Activated CD8-positive, alpha-beta memory T cell treated with anti-CD3 and anti-CD28 coated beads for 1 hour (primary cell): ENCODE results near the gene MTFR2.
A peak's percentile ranks its signal among the peaks of the same experiment; 100 is the strongest.
"Not testable (repeated sequence)": the region's sequence is repeated elsewhere in the genome, so short reads cannot be mapped to it uniquely, and the experiment has no call there.

Source experiments
- DNase-seq, 2 donors: peaks; one replicate each; pipeline ENCODE4 v3.0.0-alpha.2; 2020; ENCODE audit warnings: low read depth in 1 of 2; ENCODE audit errors: extremely low read depth in 1 of 2

The MTFR2 gene

DNA sequence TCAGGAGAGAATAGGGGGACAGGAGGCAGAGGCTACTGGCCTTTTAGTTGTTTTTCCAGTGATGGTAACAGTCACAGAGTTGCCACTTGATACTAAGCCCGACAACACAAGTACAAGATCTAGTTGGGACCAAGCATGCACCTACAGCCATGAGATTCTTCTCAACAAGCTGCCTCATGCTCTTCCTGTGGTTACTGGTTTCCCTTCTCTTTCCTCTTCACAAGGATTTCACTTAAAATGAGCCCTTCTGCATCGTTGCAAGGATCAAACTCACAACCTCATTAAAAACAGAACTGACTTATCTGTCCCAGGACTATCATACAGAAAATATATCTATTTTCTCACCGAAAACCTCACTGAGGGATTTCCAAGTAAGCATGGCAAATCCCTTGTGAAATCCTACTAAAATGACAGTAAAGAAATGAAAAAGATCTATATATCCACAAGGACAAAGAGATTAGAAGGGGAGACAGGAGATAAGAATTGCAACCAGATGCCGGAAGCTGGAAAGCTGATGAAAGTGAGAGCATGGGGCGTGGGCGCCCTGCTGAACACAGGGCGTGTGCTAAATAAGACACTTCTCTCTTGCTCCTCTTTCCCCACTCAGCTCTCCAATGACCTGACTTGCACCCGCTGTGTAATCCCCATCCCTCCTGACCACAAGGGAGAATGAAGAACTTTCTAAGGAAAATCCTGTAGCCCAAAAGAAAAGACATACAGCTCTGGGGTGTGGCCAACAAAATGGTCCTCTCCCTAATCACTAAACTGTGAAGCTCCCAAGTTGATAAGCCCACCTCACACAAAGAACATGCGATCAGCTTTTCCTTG lies 13.4 kb downstream of the MTFR2 start:
- no peak for DNase-seq

DNA sequence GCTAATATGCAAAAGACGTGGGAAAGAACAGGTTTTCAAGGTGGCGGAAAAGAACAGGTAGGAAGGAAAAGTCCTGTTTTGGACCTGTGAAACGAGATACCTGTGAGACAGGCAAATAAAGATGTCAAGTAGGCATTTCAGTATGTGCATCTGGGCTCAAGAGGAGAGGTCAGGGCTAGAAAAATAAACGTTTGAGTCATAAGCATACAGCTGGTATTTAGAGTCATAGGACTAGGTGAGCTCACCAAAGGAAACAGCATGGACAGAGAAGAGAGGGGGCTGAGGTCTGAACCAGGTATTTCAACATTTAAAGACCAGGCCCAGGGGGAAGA lies 14.9 kb downstream of the MTFR2 start:
- DNase-seq = no peak

DNA sequence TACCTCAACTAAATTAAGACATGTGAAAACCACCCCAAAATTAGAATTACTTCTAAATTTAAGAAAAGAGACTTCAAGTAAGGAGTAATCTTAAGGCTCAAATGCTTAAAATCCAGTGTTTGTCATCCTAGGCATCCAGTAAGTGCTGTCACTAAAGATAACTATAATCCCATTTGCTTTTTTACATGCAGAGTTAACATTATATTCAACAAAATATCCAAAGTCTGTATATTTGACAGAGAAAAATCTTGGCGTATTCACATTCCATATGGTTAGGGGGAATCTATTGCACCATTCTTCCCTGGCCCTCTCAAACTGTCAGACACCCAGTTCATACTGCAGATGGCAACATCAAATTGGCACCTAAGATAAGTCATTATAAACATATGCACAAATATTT lies 17.4 kb downstream of the MTFR2 start:
- DNase-seq = no peak

DNA sequence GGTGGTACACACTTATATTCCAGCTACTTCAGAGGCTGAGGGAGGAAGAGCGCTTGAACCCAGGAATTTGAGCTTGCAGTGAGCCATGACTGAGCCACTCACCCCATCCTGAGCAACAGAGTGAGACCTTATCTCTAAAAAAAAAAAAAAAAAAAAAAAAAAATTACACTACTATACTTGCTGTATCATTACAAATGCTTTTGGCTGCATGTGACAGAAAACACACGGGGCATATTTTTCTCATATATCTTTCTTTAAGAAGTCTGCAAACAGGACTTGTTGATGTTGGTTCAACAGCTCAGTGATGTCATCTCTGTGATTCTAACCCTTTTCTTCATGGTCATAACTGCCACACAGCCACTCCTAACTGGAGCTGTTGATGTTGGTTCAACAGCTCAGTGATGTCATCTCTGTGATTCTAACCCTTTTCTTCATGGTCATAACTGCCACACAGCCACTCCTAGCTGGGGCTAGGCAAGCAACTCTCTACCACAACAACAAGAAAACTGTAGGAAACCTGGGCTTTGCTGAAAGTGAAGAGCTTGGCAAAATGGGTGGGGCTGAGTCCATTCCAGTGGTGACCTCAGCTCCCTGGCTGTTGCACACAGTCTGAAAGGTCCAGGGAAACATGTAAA lies 19.8 kb downstream of the MTFR2 start:
- no peak for DNase-seq

DNA sequence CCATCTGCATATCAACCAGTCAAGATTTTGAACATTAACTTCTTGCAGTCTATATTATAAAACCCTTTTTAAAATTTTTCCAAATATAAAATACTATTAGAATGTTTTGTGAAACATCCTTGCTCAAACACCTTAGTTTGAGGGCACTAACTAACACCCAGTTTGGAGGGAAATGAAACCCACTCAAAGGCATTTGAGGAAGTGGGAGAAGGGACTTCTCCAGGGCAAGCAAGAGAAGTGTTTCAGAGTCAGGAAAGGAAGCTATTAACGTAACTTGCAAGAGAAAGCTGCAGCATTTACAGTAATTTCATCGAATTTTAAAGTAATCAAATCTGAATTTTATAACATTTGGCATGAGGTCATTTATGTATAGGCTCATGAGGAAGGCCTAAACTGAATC lies 21.3 kb downstream of the MTFR2 start:
- DNase-seq = no peak

DNA sequence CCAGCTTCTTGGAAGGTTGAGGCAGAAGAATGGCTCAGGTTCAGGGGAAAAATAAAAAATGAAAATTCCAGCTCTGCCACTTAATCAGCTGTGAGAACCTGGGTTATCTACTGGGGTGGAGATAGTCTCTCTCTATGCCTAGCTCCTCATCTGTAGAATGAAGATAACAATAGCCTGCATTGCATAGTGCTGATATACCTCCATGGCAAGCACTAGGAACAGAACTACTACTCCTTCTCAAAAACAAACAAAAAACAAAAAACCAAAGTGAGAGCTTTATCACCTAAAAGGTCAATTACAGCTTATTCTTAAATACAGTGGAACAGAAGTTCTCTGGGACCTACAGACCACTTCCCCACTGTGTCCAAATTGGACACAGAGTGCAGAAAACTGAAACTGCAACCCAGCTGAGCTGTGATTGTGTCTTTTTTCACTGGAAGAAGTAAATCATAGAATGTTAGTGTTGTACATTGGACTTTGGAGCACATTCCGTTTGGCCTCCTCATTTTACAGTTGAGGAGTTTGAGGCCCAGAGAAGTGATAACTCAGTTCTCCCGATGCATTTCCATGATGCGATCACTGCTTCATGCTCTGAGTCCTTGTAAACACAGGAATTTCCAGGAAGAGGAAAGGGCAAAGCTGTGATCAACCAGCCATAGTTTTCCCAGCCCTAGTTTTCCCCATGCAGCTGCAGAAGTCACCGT lies 23.3 kb downstream of the MTFR2 start:
- no peak for DNase-seq

DNA sequence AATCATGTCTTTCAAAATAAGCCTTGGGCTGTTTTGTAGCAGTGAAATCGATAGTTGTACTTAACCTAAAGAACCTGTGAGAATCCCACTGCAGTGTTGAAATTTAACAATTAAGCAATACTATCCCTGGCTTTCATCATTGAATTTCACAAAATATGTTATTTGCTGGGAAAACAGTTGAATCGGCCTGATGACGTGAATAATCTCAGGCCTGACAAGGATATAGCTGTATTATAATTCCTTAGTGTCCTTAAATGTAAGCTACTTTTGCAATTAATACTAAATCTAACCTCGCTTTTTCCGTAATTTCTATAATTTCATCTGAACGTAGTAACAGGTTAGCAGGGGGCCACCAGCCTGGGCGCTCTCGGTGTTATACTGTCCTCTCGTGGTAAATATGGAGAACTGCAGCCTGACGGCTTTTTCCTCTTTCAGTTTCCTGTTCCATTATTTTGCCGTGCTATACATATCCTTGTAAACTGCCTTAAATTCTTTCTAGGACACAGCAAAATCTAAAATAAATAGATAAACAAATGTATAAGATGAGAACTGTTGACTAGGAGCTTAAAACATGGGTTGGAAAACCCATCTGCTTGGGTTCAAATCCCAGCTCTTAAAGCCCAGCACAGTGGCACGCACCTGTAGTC lies 24.0 kb downstream of the MTFR2 start:
- peak; percentile 16 to 17 for DNase-seq

DNA sequence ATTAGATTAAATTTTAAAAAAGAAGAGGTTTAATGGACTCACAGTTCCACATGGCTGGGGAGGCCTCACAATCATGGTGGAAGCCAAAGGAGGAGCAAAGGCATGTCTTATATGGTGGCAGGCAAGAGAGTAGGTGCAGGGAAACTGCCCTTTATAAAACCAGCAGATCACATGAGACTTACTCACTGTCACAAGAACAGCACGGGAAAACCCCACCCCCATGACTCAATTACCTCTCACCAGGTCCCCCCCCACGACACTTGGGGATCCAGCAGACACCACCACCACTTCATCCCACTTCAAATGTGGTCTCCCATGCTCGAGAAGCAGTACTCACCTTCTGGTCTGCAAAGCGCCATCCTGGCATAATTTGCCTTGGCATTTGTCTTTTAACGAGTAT lies 24.6 kb downstream of the MTFR2 start:
- no peak for DNase-seq

DNA sequence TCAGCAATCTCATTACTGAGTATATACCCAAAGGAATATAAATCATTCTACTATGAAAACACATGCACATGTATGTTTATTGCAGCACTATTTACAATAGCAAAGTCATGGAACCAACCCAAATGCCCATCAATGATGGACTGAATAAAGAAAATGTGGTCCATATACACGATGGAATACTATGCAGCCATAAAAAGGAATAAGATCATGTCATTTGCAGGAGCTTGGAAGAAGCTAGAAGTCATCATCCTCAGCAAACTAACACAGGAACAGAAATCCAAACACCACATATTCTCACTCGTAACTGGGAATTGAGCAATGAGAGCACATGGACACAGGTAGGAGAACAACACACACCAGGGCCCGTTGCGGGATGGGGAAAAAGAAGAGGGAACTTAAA lies 25.1 kb downstream of the MTFR2 start:
- DNase-seq = not testable (repeated sequence)

DNA sequence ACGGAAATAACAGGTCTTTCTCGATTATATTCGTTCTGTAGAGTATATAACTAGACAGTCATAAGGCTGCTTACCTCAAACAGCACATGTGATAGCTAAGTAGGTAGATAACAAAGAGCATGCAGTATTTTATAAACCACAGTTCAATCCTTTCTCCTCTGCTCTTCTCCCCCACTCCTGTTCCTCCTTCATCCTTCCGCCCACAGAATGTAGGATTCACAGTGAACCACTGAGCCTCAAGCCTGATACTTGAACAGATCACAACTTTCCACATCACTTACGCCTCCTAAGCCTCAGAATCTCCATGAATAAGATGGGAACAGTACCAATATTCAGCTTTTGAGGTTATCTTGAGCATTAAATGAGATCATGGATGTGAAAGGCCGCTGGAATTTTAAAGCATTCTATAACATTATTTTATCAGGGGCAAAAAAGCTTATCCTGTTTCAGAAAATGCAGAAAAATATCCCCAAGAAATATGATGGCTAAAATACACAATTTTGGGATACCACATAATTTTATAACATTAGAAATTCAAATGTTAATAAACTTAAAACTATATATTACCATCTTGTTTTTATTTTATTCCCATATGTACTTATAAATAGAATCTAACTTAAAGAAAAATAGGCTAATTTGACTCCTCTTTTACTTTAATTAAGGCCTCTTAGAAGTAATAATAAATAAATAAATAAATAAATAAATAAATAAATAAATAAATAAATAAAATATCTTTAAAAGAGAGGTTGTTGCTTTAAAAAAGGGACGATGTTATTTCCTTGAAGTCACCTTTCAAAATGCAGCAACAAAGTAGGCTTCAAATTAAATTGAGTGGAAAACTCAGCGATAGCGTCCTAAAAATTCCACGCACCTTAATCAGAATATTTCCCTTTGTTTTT lies 33.4 kb downstream of the MTFR2 start:
- no peak for DNase-seq

DNA sequence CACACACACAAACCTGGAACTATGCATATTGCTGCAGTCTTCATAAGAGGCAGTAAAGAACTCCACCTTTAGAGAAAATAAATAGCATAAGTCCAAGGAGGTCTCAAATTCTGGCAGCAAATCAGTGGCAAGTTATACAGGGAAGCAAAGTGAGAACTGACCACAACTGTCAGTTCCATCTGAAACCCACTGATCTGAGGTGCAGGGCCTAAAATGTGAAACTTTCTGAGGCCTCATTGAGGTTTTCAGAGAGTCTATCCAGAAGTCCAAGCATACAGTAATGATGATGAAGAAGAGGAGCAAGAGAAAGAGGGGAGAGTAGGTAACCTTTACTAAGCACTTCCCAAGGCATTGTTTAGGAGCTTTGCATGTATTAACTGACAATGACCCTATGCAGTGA lies 36.3 kb downstream of the MTFR2 start:
- no peak for DNase-seq

DNA sequence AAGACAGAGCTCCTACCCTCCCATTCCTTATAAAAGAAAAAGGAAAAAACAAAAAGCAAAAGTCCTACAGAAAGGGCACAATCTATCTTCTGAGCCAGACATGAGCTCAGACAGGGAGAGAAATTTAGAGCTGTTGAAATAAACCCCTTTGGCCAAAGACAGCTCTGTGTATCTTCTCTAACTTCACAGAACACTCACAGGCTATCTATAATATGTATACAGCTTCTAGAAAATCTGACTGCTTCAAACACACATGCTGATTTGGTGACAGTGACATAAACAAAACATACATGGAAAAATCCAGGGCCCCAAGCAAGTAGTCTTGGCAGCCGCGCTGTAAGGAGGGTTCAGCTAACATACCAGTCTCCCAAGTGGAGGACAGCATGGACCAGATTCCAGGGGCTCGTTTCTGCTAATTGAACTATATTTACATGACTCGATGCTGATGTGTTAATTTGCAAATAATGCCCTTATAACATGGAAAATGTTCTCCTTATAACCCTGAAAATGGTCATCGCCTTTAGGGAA lies 37.0 kb downstream of the MTFR2 start:
- no peak for DNase-seq

DNA sequence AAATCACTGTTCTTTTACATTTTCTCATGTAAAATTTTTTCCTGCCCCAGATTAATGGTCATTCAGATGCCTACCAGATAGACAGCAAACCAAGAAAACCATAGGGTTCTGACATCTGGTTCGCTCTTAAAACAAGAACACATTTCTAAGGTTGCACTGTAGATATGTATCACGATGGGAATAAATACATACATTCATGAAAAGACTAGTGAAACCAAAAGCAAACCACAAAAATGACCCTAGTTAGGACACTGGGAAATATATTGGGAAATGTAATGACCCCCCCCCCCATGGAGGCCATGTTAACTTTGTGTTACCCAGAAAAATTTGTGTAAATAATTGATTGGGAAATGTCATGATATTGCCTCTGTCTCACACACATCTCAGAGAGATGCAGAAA lies 37.5 kb downstream of the MTFR2 start:
- no peak for DNase-seq

DNA sequence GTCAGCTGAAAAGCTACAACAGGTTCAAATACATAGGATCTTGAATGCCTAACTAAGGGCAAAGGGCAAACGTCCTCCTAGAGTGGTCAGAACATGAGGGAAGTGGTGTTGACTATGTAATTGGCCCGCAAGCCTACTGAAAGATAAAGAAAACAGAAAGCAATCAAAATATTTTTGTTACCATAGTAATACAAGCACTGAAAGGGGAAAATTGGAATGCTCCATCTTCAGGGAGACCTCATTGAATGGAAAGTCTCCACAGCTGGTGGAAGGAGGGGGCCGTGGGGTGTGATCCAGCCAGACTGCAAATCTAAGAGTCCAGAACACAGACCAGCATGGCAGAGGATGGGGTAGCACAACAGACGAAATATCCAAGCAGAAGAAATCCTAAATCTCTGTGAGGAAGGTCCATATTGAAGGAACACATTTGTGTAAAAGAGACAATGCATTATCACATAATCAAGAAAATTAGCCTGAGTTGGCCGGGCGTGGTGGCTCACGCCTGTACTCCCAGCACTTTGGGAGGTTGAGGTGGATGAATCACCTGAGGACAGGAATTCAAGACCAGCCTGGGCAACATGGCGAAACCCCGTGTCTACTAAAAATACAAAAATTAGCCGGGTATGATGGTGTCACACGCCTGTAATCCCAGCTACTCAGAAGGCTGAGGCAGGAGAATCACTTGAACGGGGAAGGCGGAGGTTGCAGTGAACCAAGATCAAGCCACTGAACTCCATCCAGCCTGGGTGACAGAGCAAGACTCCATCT lies 39.5 kb downstream of the MTFR2 start:
- DNase-seq = no peak

DNA sequence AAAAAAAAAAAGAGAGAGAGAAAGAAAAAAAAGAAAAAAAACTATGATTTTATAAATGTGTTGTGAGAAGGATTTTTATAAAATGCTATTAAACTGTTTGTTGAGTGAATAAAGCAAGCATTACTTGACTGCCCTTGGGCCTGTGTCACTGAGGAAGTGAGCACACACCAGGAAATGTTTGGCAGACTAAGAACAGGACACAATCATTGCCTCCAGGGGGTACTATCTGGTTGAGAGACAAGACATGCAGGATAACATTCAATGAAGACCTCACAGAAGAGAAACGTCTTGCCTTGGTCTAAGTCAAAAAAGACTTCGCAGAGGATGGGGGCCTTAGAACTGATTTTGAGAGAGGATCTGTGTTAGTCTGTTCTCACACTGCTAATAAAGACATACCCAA lies 40.6 kb downstream of the MTFR2 start:
- DNase-seq = no peak

DNA sequence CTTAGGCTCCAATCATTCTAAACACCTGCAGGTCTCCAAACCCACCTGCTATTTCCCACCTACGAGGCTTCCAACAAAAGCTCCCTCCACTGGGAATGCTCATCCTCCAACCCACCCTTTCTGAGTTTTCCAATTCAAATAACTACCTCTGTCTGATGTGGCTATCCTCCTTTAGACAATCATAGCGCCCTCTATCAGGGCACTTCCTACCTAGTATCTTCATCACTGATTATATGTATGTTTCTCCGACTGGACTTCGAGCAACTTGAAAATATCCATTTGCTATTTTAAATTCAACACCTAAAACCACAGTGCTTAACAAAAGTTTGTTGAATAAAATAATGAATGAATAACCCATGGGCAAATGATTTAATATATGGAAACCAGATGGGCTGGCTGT lies 41.3 kb downstream of the MTFR2 start:
- DNase-seq = no peak

DNA sequence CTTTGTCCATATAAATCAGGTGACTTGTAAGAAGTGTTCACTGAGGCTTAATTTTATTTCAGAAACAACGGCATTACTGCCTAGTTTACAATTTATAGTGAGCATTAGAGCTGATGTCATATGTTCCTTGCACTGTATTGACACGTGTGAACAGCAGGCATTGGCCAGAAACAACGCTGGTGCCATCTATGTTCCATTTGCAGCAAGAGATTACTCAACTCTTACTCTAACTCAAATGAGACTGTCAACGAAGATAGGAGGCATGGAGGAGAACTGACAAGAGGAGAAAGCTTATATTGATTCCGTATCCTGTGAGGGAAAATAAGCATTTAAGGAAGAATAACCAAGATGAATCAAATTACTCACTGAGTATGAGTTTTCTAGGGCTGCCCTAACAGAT lies 48.4 kb downstream of the MTFR2 start:
- no peak for DNase-seq

DNA sequence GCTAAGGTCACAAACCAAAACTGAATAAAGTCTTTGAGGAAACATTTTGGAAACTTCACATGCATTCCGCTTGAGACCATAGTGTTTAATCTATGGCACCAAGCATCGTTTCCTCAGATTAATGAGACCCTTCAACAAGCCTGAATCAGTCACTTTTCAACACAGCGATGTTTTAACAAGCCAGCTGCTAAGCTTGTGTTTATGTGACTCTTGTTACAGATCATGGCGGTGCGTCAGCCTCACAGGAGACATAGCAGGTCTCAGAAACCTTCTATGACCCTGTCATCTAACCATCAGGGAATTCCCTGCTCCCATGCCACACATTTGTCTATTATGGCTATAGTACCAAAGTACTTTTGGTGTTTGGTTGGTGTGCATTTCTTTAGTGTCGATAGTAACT lies 57.2 kb downstream of the MTFR2 start:
- no peak for DNase-seq

DNA sequence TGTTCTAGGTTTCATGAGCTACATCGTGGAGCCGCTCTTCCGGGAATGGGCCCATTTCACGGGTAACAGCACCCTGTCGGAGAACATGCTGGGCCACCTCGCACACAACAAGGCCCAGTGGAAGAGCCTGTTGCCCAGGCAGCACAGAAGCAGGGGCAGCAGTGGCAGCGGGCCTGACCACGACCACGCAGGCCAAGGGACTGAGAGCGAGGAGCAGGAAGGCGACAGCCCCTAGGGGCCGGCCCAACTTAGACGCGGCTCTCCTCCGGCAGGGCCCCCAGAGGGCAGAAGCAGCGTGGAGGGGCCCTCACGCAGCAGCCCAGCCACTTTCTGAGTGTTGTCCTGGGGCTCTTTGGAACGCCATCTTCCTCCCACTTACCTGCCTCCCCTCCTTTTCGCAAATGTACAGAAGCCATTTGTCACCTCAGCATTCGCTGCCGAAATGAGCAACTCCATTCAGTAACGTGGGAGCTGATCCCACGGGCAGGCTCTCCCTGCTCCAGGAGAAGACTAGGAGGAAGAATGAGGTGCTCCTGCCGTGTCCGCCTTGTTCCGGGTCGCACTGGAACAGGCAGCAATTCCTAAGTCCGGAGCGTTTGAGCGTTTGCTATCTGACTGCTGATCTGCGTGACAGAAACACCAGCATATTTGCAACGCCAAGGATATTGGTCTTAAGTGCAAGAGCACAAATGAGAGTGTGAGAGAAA lies 58.4 kb downstream of the MTFR2 start:
- DNase-seq = no peak
